ENCODE results near the gene LTB.
A peak's percentile ranks its signal among the peaks of the same experiment; 100 is the strongest.

The LTB gene

GRCh38 chr6:31621320-31621939, 39.2 kb upstream of the LTB start:
- H3K4me3 ChIP-seq (ENCODE audit: low read length in 2 of 2), result peak overlapping the region; percentile 80 to 86
- peaks cover 27 to 39% of the 10 kb centered on the region in 2 donors for H3K36me3 ChIP-seq (ENCODE audit: control insufficient read depth in 2 of 2, insufficient read depth in 2 of 2, low read length in 2 of 2)
- H3K27me3 ChIP-seq (ENCODE audit: control insufficient read depth in 2 of 2, insufficient read depth in 2 of 2, low read length in 2 of 2), result no peaks in the 10 kb centered on the region
- peaks cover 10 to 21% of the 10 kb centered on the region in 2 donors for H3K4me1 ChIP-seq (ENCODE audit: control insufficient read depth in 2 of 2, insufficient read depth in 2 of 2, low read length in 2 of 2)
- H3K9me3 ChIP-seq (ENCODE audit: control insufficient read depth in 2 of 2, low read length in 2 of 2), result no peaks in the 10 kb centered on the region
- peak overlapping the region; percentile 93 to 94 for H3K9ac ChIP-seq (ENCODE audit: low read depth in 1 of 2, low read length in 2 of 2)
- peak overlapping the region; percentile 99 for H3K27ac ChIP-seq (ENCODE audit: low read depth in 2 of 2, low read length in 2 of 2)

GRCh38 chr6:31620586-31621319, 38.5 kb upstream of the LTB start, which contains the start of gene PRRC2A:
Gene PRRC2A, plus strand, starts transcription at chr6:31620715. Its CDS starts 2,075 bp downstream, at chr6:31622790.
- Histone ChIP-seq H3K9me3 (ENCODE audit: control insufficient read depth in 2 of 2, low read length in 2 of 2) (no peaks in the 10 kb centered on the region), H3K36me3 (ENCODE audit: control insufficient read depth in 2 of 2, insufficient read depth in 2 of 2, low read length in 2 of 2) (peaks cover 22 to 33% of the 10 kb centered on the region in 2 donors), H3K27me3 (ENCODE audit: control insufficient read depth in 2 of 2, insufficient read depth in 2 of 2, low read length in 2 of 2) (no peaks in the 10 kb centered on the region), H3K4me3 (ENCODE audit: low read length in 2 of 2) (peak within 1 kb of the TSS; percentile 86 to 89), H3K4me1 (ENCODE audit: control insufficient read depth in 2 of 2, insufficient read depth in 2 of 2, low read length in 2 of 2) (peaks cover 10 to 21% of the 10 kb centered on the region in 2 donors), H3K27ac (ENCODE audit: low read depth in 2 of 2, low read length in 2 of 2) (peak within 1 kb of the TSS; percentile 99), H3K9ac (ENCODE audit: low read depth in 1 of 2, low read length in 2 of 2) (peak within 1 kb of the TSS; percentile 93 to 94)

- peak overlapping the region; percentile 85 to 89 for H3K9ac ChIP-seq (ENCODE audit: low read depth in 1 of 2, low read length in 2 of 2)
- H3K4me1 ChIP-seq (ENCODE audit: control insufficient read depth in 2 of 2, insufficient read depth in 2 of 2, low read length in 2 of 2), result peaks cover 10 to 22% of the 10 kb centered on the region in 2 donors
- H3K36me3 ChIP-seq (ENCODE audit: control insufficient read depth in 2 of 2, insufficient read depth in 2 of 2, low read length in 2 of 2), result peaks cover 14 to 25% of the 10 kb centered on the region in 2 donors
Observed at GRCh38 chr6:31619805-31620585, 37.8 kb upstream of the LTB start.

GRCh38 chr6:31617010-31617409, 34.8 kb upstream of the LTB start:
- Histone ChIP-seq H3K36me3 (ENCODE audit: control insufficient read depth in 2 of 2, insufficient read depth in 2 of 2, low read length in 2 of 2) (no peaks in the 10 kb centered on the region), H3K9ac (ENCODE audit: low read depth in 1 of 2, low read length in 2 of 2) (no peak overlapping the region), H3K27ac (ENCODE audit: low read depth in 2 of 2, low read length in 2 of 2) (no peak overlapping the region), H3K4me3 (ENCODE audit: low read length in 2 of 2) (no peak overlapping the region), H3K27me3 (ENCODE audit: control insufficient read depth in 2 of 2, insufficient read depth in 2 of 2, low read length in 2 of 2) (no peaks in the 10 kb centered on the region), H3K4me1 (ENCODE audit: control insufficient read depth in 2 of 2, insufficient read depth in 2 of 2, low read length in 2 of 2) (peaks cover 15 to 27% of the 10 kb centered on the region in 2 donors), H3K9me3 (ENCODE audit: control insufficient read depth in 2 of 2, low read length in 2 of 2) (no peaks in the 10 kb centered on the region)

More at GRCh38 chr6:31619805-31620585, 37.8 kb upstream of the LTB start:
- H3K9me3 ChIP-seq (ENCODE audit: control insufficient read depth in 2 of 2, low read length in 2 of 2), result no peaks in the 10 kb centered on the region
- peak overlapping the region; percentile 99 for H3K27ac ChIP-seq (ENCODE audit: low read depth in 2 of 2, low read length in 2 of 2)
- no peaks in the 10 kb centered on the region for H3K27me3 ChIP-seq (ENCODE audit: control insufficient read depth in 2 of 2, insufficient read depth in 2 of 2, low read length in 2 of 2)
- H3K4me3 ChIP-seq (ENCODE audit: low read length in 2 of 2), result peak overlapping the region; percentile 79 to 89

- Histone ChIP-seq H3K27ac (ENCODE audit: low read depth in 2 of 2, low read length in 2 of 2) (peak overlapping the region in 1 of 2 donors; percentile 43), H3K4me3 (ENCODE audit: low read length in 2 of 2) (peak overlapping the region in 1 of 2 donors; percentile 41), H3K36me3 (ENCODE audit: control insufficient read depth in 2 of 2, insufficient read depth in 2 of 2, low read length in 2 of 2) (no peaks in the 10 kb centered on the region), H3K9ac (ENCODE audit: low read depth in 1 of 2, low read length in 2 of 2) (no peak overlapping the region), H3K4me1 (ENCODE audit: control insufficient read depth in 2 of 2, insufficient read depth in 2 of 2, low read length in 2 of 2) (peaks cover 9 to 16% of the 10 kb centered on the region in 2 donors), H3K27me3 (ENCODE audit: control insufficient read depth in 2 of 2, insufficient read depth in 2 of 2, low read length in 2 of 2) (no peaks in the 10 kb centered on the region), H3K9me3 (ENCODE audit: control insufficient read depth in 2 of 2, low read length in 2 of 2) (no peaks in the 10 kb centered on the region)
Observed at GRCh38 chr6:31615748-31616147, 33.5 kb upstream of the LTB start.

- H3K4me3 ChIP-seq (ENCODE audit: low read length in 2 of 2), result peak within 1 kb of the TSS in 1 of 2 donors; percentile 41
- H3K9ac ChIP-seq (ENCODE audit: low read depth in 1 of 2, low read length in 2 of 2), result peak within 1 kb of the TSS in 1 of 2 donors; percentile 14
- H3K36me3 ChIP-seq (ENCODE audit: control insufficient read depth in 2 of 2, insufficient read depth in 2 of 2, low read length in 2 of 2), result no peaks in the 10 kb centered on the region
- peak within 1 kb of the TSS in 1 of 2 donors; percentile 43 for H3K27ac ChIP-seq (ENCODE audit: low read depth in 2 of 2, low read length in 2 of 2)
- H3K9me3 ChIP-seq (ENCODE audit: control insufficient read depth in 2 of 2, low read length in 2 of 2), result no peaks in the 10 kb centered on the region
- peaks cover 9 to 16% of the 10 kb centered on the region in 2 donors for H3K4me1 ChIP-seq (ENCODE audit: control insufficient read depth in 2 of 2, insufficient read depth in 2 of 2, low read length in 2 of 2)
- no peaks in the 10 kb centered on the region for H3K27me3 ChIP-seq (ENCODE audit: control insufficient read depth in 2 of 2, insufficient read depth in 2 of 2, low read length in 2 of 2)
Observed at GRCh38 chr6:31614684-31615578, 32.7 kb upstream of the LTB start, which contains the start of gene AIF1. Gene AIF1, plus strand, starts transcription at chr6:31615234. Its CDS starts 96 bp downstream, at chr6:31615330.

- peaks cover 9 to 11% of the 10 kb centered on the region in 2 donors for H3K4me1 ChIP-seq (ENCODE audit: control insufficient read depth in 2 of 2, insufficient read depth in 2 of 2, low read length in 2 of 2)
- no peak overlapping the region for H3K4me3 ChIP-seq (ENCODE audit: low read length in 2 of 2)
- H3K27ac ChIP-seq (ENCODE audit: low read depth in 2 of 2, low read length in 2 of 2), result peak overlapping the region in 1 of 2 donors; percentile 43
- H3K27me3 ChIP-seq (ENCODE audit: control insufficient read depth in 2 of 2, insufficient read depth in 2 of 2, low read length in 2 of 2), result no peaks in the 10 kb centered on the region
- no peaks in the 10 kb centered on the region for H3K36me3 ChIP-seq (ENCODE audit: control insufficient read depth in 2 of 2, insufficient read depth in 2 of 2, low read length in 2 of 2)
- H3K9me3 ChIP-seq (ENCODE audit: control insufficient read depth in 2 of 2, low read length in 2 of 2), result no peaks in the 10 kb centered on the region
- no peak overlapping the region for H3K9ac ChIP-seq (ENCODE audit: low read depth in 1 of 2, low read length in 2 of 2)
Observed at GRCh38 chr6:31614075-31614619, 31.9 kb upstream of the LTB start.

GRCh38 chr6:31610968-31611367, 28.7 kb upstream of the LTB start:
- H3K9me3 ChIP-seq (ENCODE audit: control insufficient read depth in 2 of 2, low read length in 2 of 2), result no peaks in the 10 kb centered on the region
- no peak overlapping the region for H3K4me3 ChIP-seq (ENCODE audit: low read length in 2 of 2)
- H3K36me3 ChIP-seq (ENCODE audit: control insufficient read depth in 2 of 2, insufficient read depth in 2 of 2, low read length in 2 of 2), result no peaks in the 10 kb centered on the region
- no peak overlapping the region for H3K27ac ChIP-seq (ENCODE audit: low read depth in 2 of 2, low read length in 2 of 2)
- no peaks in the 10 kb centered on the region for H3K27me3 ChIP-seq (ENCODE audit: control insufficient read depth in 2 of 2, insufficient read depth in 2 of 2, low read length in 2 of 2)
- peaks cover 9 to 11% of the 10 kb centered on the region in 2 donors for H3K4me1 ChIP-seq (ENCODE audit: control insufficient read depth in 2 of 2, insufficient read depth in 2 of 2, low read length in 2 of 2)
- H3K9ac ChIP-seq (ENCODE audit: low read depth in 1 of 2, low read length in 2 of 2), result no peak overlapping the region

All from mucosa of rectum (tissue), 2 donors.